ENCODE results near the gene SLC38A1.
"Not testable (repeated sequence)": the region's sequence is repeated elsewhere in the genome, so short reads cannot be mapped to it uniquely, and the experiment has no call there.

Gene SLC38A1

GRCh38 chr12:46205294-46205693 lies 63.5 kb downstream of the SLC38A1 start:
- FAIRE-seq, result no peak

- FAIRE-seq, result no peak
Measured at GRCh38 chr12:46201284-46201789, 67.5 kb downstream of the SLC38A1 start.

- FAIRE-seq, result no peak
Measured at GRCh38 chr12:46200551-46200950, 68.3 kb downstream of the SLC38A1 start.

GRCh38 chr12:46198913-46199312 lies 69.9 kb downstream of the SLC38A1 start:
- FAIRE-seq, result no peak

GRCh38 chr12:46197883-46198282 lies 71.0 kb downstream of the SLC38A1 start:
- FAIRE-seq, result no peak

- FAIRE-seq, result not testable (repeated sequence)
Measured at GRCh38 chr12:46190533-46190932, 78.3 kb downstream of the SLC38A1 start.

- FAIRE-seq, result no peak
Measured at GRCh38 chr12:46188170-46188569, 80.7 kb downstream of the SLC38A1 start.

- no peak for FAIRE-seq
Measured at GRCh38 chr12:46187023-46187422, 81.8 kb downstream of the SLC38A1 start.

- FAIRE-seq, result no peak
Measured at GRCh38 chr12:46186088-46186487, 82.8 kb downstream of the SLC38A1 start.

- no peak for FAIRE-seq
Measured at GRCh38 chr12:46185686-46186085, 83.2 kb downstream of the SLC38A1 start.

GRCh38 chr12:46184798-46185595 lies 83.8 kb downstream of the SLC38A1 start:
- no peak for FAIRE-seq

GRCh38 chr12:46183112-46183511 lies 85.7 kb downstream of the SLC38A1 start:
- FAIRE-seq, result no peak

GRCh38 chr12:46181465-46181864 lies 87.4 kb downstream of the SLC38A1 start:
- FAIRE-seq, result no peak

- FAIRE-seq, result no peak
Measured at GRCh38 chr12:46179693-46180452, 89.0 kb downstream of the SLC38A1 start.

GRCh38 chr12:46177837-46178608 lies 90.8 kb downstream of the SLC38A1 start:
- no peak for FAIRE-seq

GRCh38 chr12:46177025-46177424 lies 91.8 kb downstream of the SLC38A1 start:
- no peak for FAIRE-seq

- FAIRE-seq, result no peak
Measured at GRCh38 chr12:46174919-46175318, 93.9 kb downstream of the SLC38A1 start.

- no peak for FAIRE-seq
Measured at GRCh38 chr12:46174061-46174662, 94.7 kb downstream of the SLC38A1 start.

GRCh38 chr12:46168426-46168825 lies 100.4 kb downstream of the SLC38A1 start:
- no peak for FAIRE-seq

- FAIRE-seq, result no peak
Measured at GRCh38 chr12:46167412-46167811, 101.4 kb downstream of the SLC38A1 start.

GRCh38 chr12:46165191-46165590 lies 103.7 kb downstream of the SLC38A1 start:
- FAIRE-seq, result no peak

- FAIRE-seq, result no peak
Measured at GRCh38 chr12:46164186-46164761, 104.6 kb downstream of the SLC38A1 start.

All from TTC549 (cell line).